ENCODE measurements around the gene MAT2A. TPM values are rescaled to one million over a fixed set of nuclear protein-coding genes. Genes with fewer than 3 reads are reported as not detected.
"Not testable (repeated sequence)": the region's sequence is repeated elsewhere in the genome, so short reads cannot be mapped to it uniquely, and the experiment has no call there.

MAT2A gene
- polyA plus RNA-seq, 1 donor = 188 TPM

GRCh38 chr2:85524336-85524908, 14.5 kb upstream of the MAT2A start:
- no peak for DNase-seq

GRCh38 chr2:85525029-85525428, 13.9 kb upstream of the MAT2A start:
- no peak for DNase-seq

- no peak for DNase-seq
These were observed 13.4 kb upstream of the MAT2A start for GRCh38 chr2:85525567-85525966.

GRCh38 chr2:85527787-85528186, 11.2 kb upstream of the MAT2A start:
- DNase-seq = no peak

GRCh38 chr2:85528355-85528754, 10.6 kb upstream of the MAT2A start:
- no peak for DNase-seq

GRCh38 chr2:85529809-85530208, 9.2 kb upstream of the MAT2A start:
- no peak for DNase-seq

- no peak for DNase-seq
These were observed 7.4 kb upstream of the MAT2A start for GRCh38 chr2:85531589-85531988.

- no peak for DNase-seq
These were observed 4.9 kb upstream of the MAT2A start for GRCh38 chr2:85534099-85534498.

GRCh38 chr2:85534881-85535280, 4.1 kb upstream of the MAT2A start:
- DNase-seq = no peak

- DNase-seq = no peak
These were observed 2.5 kb upstream of the MAT2A start for GRCh38 chr2:85536479-85536878.

GRCh38 chr2:85537600-85538506, 1.1 kb upstream of the MAT2A start:
- peak; percentile 55 for DNase-seq

- peak; percentile 86 for DNase-seq
These were observed 579 bp downstream of the MAT2A start for GRCh38 chr2:85539361-85540132.

GRCh38 chr2:85540133-85540648, 1.2 kb downstream of the MAT2A start:
- DNase-seq = no peak

- no peak for DNase-seq
These were observed 2.3 kb downstream of the MAT2A start for GRCh38 chr2:85541262-85541661.

GRCh38 chr2:85541753-85542457, 2.9 kb downstream of the MAT2A start:
- no peak for DNase-seq

GRCh38 chr2:85542777-85543176, 3.8 kb downstream of the MAT2A start:
- DNase-seq = no peak

GRCh38 chr2:85544254-85544691, 5.3 kb downstream of the MAT2A start:
- DNase-seq = not testable (repeated sequence)

- DNase-seq = not testable (repeated sequence)
These were observed 6.2 kb downstream of the MAT2A start for GRCh38 chr2:85544915-85545779.

GRCh38 chr2:85545780-85546240, 6.8 kb downstream of the MAT2A start:
- DNase-seq = no peak

GRCh38 chr2:85547089-85547858, 8.3 kb downstream of the MAT2A start:
- no peak for DNase-seq
